Esophagus (tissue), 2 donors: ENCODE data around the gene NSUN4. TPM values are rescaled to one million over a fixed set of nuclear protein-coding genes. Genes with fewer than 3 reads are reported as not detected.
A peak's percentile ranks its signal among the peaks of the same experiment; 100 is the strongest.

Experiments used
- H3K27ac ChIP-seq, 2 donors: one replicate each; pipeline ENCODE4 v1.5.1; 2013; ENCODE audit warnings: low read depth in 2 of 2, mild to moderate bottlenecking in 2 of 2, inconsistent platforms in 1 of 2, low read length in 1 of 2, moderate library complexity in 1 of 2
- H3K27me3 ChIP-seq, 2 donors: one replicate each; pipeline ENCODE4 v1.6.1; 2013; ENCODE audit warnings: low read length in 2 of 2, control low read depth in 1 of 2, mild to moderate bottlenecking in 1 of 2; ENCODE audit not compliant: insufficient read depth in 2 of 2, control insufficient read depth in 1 of 2
- H3K36me3 ChIP-seq, 2 donors: one replicate each; pipeline ENCODE4 v1.6.1; 2013; ENCODE audit warnings: low read length in 1 of 2; ENCODE audit not compliant: control insufficient read depth in 2 of 2, insufficient read depth in 2 of 2
- H3K4me1 ChIP-seq, 2 donors: one replicate each; pipeline ENCODE4 v1.6.1; 2013; ENCODE audit warnings: low read length in 1 of 2; ENCODE audit not compliant: control insufficient read depth in 2 of 2, insufficient read depth in 2 of 2
- H3K4me3 ChIP-seq, 2 donors: one replicate each; pipeline ENCODE4 v1.5.1; 2013; ENCODE audit warnings: low read length in 2 of 2, mild to moderate bottlenecking in 2 of 2, low read depth in 1 of 2, moderate library complexity in 1 of 2
- H3K9me3 ChIP-seq, 2 donors: one replicate each; pipeline ENCODE4 v1.6.1; 2013; ENCODE audit warnings: mild to moderate bottlenecking in 2 of 2, low read depth in 1 of 2, low read length in 1 of 2, moderate library complexity in 1 of 2; ENCODE audit not compliant: control insufficient read depth in 2 of 2, insufficient read depth in 1 of 2
- WGBS, 2 donors: extraction: QIAGEN DNeasy Blood & Tissue Kit; methylation state at CpG; one replicate each; pipeline ENCODE4 v1.1.7; 2013; 5-methylcytosine and 5-hydroxymethylcytosine counted together
- polyA plus RNA-seq, 2 donors: library from polyadenylated mRNA; stranded (reverse); fragments of 200-250 nt; gene quantifications; one replicate each; pipeline ENCODE4 v1.2.3, GENCODE V29; 2013
- donor health status: healthy with polysubstance abuse.
- donor health status: Bipolar disorder and iron deficiency.

NSUN4 gene
- polyA plus RNA-seq, 2 donors: 6.6 to 12.5 TPM

DNA sequence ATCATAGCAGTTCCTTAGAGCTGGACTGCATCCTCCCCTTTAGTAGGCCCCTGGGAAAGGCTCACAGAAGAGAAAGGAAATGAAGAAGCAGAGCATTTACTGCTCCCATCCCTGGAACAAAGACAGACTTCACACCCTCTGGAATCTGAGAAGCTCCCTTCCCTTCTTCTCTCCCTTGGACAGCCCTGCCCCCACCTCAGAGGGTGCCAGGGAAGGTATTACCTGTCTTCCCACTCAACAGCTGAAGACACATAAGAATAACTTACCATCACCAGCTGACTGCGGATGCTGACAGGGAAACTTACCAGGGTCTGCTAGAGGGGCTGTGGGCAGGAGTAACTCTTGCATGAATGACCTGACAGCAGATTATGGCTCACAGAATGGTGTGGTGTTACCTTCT lies 39.4 kb downstream of the NSUN4 start:
- Histone ChIP-seq H3K27ac (no peak overlapping the region), H3K4me1 (no peaks in the 10 kb centered on the region), H3K27me3 (no peaks in the 10 kb centered on the region), H3K36me3 (no peaks in the 10 kb centered on the region), H3K9me3 (peaks cover 0 to 6% of the 10 kb centered on the region in 2 donors), H3K4me3 (no peak overlapping the region)
- WGBS, 2 donors: 98 to 100% methylated on average over 1 of the region's 1 CpG

DNA sequence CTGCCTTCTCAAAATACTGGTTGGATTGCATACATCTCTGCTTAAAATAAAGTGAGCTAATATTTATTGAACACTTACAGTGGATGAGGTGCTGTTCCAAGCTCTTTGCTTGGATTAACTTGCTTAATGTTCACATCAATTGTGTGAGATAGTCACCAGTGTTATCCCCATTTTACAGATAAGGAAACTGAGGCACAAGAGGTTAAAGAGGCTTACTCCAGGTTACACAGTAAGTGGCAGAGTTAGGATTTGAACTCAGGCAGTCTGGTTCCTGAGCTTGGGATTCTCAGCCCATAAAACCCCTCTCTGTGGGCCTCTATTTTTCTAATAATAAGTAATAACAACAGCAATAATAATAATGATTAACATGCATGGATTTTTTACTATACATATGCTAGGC lies 39.9 kb downstream of the NSUN4 start:
- Histone ChIP-seq H3K4me1 (no peaks in the 10 kb centered on the region), H3K27ac (no peak overlapping the region), H3K4me3 (no peak overlapping the region), H3K9me3 (peaks cover 0 to 6% of the 10 kb centered on the region in 2 donors), H3K36me3 (no peaks in the 10 kb centered on the region), H3K27me3 (no peaks in the 10 kb centered on the region)

- H3K4me3 ChIP-seq: no peak overlapping the region
- peaks cover 0 to 14% of the 10 kb centered on the region in 2 donors for H3K9me3 ChIP-seq
- 82% methylated on average over 12 of the region's 12 CpGs for WGBS, 2 donors
- H3K27ac ChIP-seq: no peak overlapping the region
- H3K4me1 ChIP-seq: peaks cover 0 to 9% of the 10 kb centered on the region in 2 donors
- no peaks in the 10 kb centered on the region for H3K27me3 ChIP-seq
- H3K36me3 ChIP-seq: no peaks in the 10 kb centered on the region
Measured at GRCh38 chr1:46393510-46393909, 52.9 kb downstream of the NSUN4 start.

- WGBS, 2 donors: 3 to 5% methylated on average over 70 to 75 of the region's 75 CpGs
- no peaks in the 10 kb centered on the region for H3K27me3 ChIP-seq
- H3K9me3 ChIP-seq: peaks cover 0 to 14% of the 10 kb centered on the region in 2 donors
- peak within 1 kb of the TSS; percentile 49 to 73 for H3K4me3 ChIP-seq
- peaks cover 0 to 9% of the 10 kb centered on the region in 2 donors for H3K4me1 ChIP-seq
- no peaks in the 10 kb centered on the region for H3K36me3 ChIP-seq
- peak within 1 kb of the TSS in 1 of 2 donors; percentile 1 for H3K27ac ChIP-seq
Measured at GRCh38 chr1:46394108-46394871, 53.7 kb downstream of the NSUN4 start, which contains the start of gene FAAH. FAAH (plus strand) TSS chr1:46394317; CDS start chr1:46394349, 32 bp downstream.

DNA sequence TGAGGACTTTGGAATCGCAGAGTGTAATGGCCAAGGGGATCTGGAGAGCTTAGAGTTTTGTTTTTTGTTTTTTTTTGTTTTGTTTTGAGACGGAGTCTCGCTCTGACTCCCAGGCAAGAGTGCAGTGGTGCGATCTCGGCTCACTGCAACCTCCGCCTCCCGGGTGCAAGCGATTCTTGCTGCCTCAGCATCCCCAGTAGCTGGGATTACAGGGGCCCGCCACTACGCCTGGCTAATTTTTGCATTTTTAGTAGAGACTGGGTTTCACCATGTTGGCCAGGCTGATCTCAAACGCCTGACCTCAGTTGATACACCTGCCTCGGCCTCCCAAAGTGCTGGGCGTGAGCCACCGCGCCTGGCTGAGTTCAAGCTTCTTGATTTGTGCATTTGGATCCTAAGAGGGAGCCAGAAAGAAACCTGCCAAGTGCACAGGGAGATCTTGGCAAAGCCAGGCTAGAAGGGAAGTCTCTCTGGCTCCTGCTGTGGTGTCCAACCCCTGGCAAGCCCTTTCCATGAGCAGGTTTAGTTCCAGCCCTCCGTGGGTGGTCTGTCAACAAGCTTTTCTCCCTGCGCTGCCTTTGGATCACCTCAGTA lies 54.4 kb downstream of the NSUN4 start:
- WGBS, 2 donors: 32 to 33% methylated on average over 17 of the region's 17 CpGs
- H3K27ac ChIP-seq: peak overlapping the region in 1 of 2 donors; percentile 1
- no peaks in the 10 kb centered on the region for H3K36me3 ChIP-seq
- no peaks in the 10 kb centered on the region for H3K27me3 ChIP-seq
- H3K4me3 ChIP-seq: peak overlapping the region; percentile 49 to 73
- H3K9me3 ChIP-seq: peaks cover 0 to 14% of the 10 kb centered on the region in 2 donors
- H3K4me1 ChIP-seq: peaks cover 0 to 9% of the 10 kb centered on the region in 2 donors

DNA sequence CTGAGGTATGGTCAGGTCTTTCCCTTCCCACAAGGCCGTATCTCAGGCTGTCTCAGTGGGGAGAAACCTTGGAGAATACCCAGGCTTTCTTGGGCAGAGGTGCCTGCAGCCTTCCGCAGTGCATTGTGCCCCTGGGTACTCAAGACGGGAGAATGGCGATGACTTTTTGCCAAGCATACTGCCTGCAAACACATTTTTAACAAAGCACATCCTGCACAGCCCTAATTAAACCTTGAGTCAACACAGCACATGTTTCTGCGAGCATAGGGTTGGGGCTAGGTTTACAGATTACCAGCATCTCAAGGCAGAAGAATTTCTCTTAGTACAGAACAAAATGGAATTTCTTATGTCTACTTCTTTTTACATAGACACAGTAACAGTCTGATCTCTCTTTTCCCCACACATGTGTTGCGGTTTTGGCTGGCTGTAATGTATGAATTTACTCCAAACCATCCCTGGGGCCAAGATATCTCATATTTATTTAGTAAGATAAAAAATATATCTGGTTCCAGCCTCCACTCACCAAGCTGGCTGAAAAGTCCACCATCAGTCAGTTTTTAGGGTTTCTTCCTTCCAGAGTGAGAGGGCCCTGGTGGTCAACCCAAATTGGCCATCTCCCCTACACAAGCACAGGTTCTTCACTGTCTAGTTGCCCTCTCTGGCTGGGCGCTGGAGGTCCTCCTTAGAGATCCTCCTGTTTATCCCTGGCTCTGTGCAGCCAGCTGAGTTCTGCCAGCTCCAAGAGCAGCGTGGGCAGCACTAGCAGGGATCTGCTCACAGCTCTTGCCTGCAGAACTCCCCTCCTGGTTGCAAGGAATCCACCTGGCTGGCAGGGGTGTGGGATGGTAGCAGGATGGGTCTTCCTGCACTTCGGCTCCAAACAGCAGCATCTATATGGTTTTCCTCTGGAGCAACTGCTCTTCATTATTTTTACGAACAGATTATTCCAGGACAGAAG lies 56.1 kb downstream of the NSUN4 start:
- Histone ChIP-seq H3K9me3 (peaks cover 0 to 14% of the 10 kb centered on the region in 2 donors), H3K27ac (peak overlapping the region in 1 of 2 donors; percentile 24), H3K27me3 (no peaks in the 10 kb centered on the region), H3K4me3 (no peak overlapping the region), H3K36me3 (no peaks in the 10 kb centered on the region), H3K4me1 (peaks cover 0 to 13% of the 10 kb centered on the region in 2 donors)
- 44 to 53% methylated on average over 10 of the region's 10 CpGs for WGBS, 2 donors

DNA sequence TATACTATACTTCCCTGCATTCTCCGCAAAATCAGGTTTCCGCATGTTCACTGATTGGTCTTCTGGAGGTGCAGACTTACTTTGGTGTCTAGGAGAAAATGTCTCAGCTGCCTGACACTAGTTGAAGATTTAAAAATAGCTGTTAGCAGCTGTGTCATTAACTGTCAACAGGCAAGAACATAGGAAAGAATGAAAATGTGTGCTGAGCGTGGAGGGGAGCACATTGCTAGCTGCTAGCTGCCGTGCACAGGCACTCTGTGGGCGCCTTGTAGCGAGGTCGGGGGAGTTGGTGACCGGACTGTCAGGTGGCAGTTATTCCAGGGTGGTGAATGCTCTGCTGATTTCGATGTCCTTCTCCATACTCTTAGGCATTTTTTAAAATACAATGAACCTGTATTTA lies 58.7 kb downstream of the NSUN4 start:
- no peak overlapping the region for H3K27ac ChIP-seq
- H3K9me3 ChIP-seq: no peaks in the 10 kb centered on the region
- H3K36me3 ChIP-seq: no peaks in the 10 kb centered on the region
- WGBS, 2 donors: 83 to 86% methylated on average over 9 of the region's 9 CpGs
- no peaks in the 10 kb centered on the region for H3K27me3 ChIP-seq
- peaks cover 0 to 16% of the 10 kb centered on the region in 2 donors for H3K4me1 ChIP-seq
- no peak overlapping the region for H3K4me3 ChIP-seq

- no peak overlapping the region for H3K27ac ChIP-seq
- H3K4me1 ChIP-seq: peaks cover 0 to 12% of the 10 kb centered on the region in 2 donors
- H3K4me3 ChIP-seq: no peak overlapping the region
- WGBS, 2 donors: 64 to 75% methylated on average over 4 of the region's 4 CpGs
- no peaks in the 10 kb centered on the region for H3K9me3 ChIP-seq
- peaks cover 0 to 4% of the 10 kb centered on the region in 2 donors for H3K36me3 ChIP-seq
- H3K27me3 ChIP-seq: no peaks in the 10 kb centered on the region
Measured at GRCh38 chr1:46400421-46400820, 59.8 kb downstream of the NSUN4 start.

- no peaks in the 10 kb centered on the region for H3K27me3 ChIP-seq
- peaks cover 0 to 4% of the 10 kb centered on the region in 2 donors for H3K36me3 ChIP-seq
- peak overlapping the region; percentile 50 to 60 for H3K27ac ChIP-seq
- H3K9me3 ChIP-seq: no peaks in the 10 kb centered on the region
- peaks cover 0 to 12% of the 10 kb centered on the region in 2 donors for H3K4me1 ChIP-seq
- WGBS, 2 donors: 49 to 51% methylated on average over 6 of the region's 6 CpGs
- H3K4me3 ChIP-seq: no peak overlapping the region
Measured at GRCh38 chr1:46401154-46401913, 60.7 kb downstream of the NSUN4 start.
